ENCODE results near the gene PRRC2B. TPM values are rescaled to one million over a fixed set of nuclear protein-coding genes. Genes with fewer than 3 reads are reported as not detected.
"Not testable (repeated sequence)": the region's sequence is repeated elsewhere in the genome, so short reads cannot be mapped to it uniquely, and the experiment has no call there.

Gene PRRC2B
- total RNA-seq, 1 donor from 2014 or later, result 174 TPM

DNA sequence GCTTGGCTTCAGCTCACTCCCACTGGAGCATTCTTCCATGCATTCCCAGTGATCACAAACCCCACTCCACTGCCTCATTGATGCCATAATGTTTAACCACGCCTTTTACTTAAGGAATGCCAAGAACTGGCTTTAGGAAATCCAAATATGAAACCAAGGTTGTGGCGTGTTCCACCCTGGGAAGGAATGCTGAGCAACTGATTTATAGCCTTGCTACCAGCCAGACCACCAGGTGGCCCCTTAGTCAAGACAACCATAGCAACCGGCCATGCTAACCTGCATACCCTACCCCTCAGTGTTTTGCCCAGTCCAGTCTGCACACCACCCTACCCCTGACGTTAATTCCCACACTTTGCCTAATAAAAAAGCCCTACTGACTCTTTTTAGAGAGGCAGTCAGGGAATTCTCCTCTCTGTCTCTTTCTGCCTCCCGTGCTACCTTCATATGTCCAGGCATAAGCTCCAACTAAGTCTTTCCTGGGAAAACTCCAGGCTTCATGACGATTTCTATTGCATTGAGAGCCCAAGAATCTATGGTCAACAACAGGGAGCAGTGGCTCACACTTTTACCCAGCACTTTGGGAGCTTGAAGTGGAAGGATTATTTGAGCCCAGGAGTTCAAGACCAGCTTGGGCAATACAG, 27.0 kb upstream of the PRRC2B start:
- no peaks in the 10 kb centered on the region for H3K27me3 Mint-ChIP-seq (ENCODE audit: low read depth)
- H3K4me1 Mint-ChIP-seq (ENCODE audit: low read depth), result peaks cover under 1% of the 10 kb centered on the region
- H3K36me3 Mint-ChIP-seq (ENCODE audit: low read depth), result no peaks in the 10 kb centered on the region
- no peak for DNase-seq (ENCODE audit: low spot score)
- H3K4me3 Mint-ChIP-seq (ENCODE audit: low read depth), result no peak overlapping the region
- intact Hi-C loops (cut with micrococcal nuclease), result no loop called here
- H3K9me3 Mint-ChIP-seq, result no peaks in the 10 kb centered on the region
- no peak overlapping the region for H3K27ac Mint-ChIP-seq

DNA sequence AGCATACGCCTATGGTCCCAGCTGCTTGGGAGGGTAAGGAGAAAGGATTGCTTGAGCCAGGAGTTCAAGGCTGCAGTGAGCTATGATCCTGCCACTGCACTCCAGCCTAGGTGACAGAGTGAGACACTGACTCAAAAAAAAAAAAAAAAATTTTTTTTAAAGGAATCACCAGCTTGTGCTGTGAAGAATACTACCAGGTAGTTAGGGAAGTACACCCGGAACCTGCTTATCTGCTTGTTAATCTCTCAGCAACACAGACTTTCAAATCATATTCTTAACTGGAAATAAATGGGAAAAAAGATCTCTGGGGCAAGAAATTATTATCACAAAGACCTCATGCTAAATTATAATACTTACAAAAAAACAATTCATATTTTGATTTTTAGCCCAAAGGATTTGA, 26.4 kb upstream of the PRRC2B start:
- Mint-ChIP-seq H3K9me3 (no peaks in the 10 kb centered on the region), H3K27me3 (ENCODE audit: low read depth) (no peaks in the 10 kb centered on the region), H3K4me1 (ENCODE audit: low read depth) (peaks cover 7% of the 10 kb centered on the region), H3K36me3 (ENCODE audit: low read depth) (no peaks in the 10 kb centered on the region), H3K27ac (no peak overlapping the region), H3K4me3 (ENCODE audit: low read depth) (no peak overlapping the region)
- intact Hi-C loops (cut with micrococcal nuclease), result no loop called here
- DNase-seq (ENCODE audit: low spot score), result no peak

DNA sequence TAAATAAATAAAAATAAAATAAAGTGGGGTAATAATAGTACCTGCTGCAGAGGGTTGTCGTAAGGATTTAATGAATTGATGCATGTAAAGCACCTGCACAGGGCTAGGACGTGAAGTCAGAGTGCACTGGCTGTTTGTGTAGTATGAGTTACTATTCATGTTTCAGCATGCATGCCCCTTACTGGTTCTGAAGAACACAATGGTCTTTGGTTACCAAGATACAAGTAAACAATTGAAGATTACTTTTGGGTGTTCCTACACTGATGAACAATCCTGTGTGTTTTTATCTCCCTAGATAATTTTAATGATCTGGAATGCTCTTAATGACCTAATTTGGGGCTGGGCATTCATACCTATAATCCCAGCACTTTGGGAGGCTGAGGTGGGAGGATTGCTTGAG, 23.2 kb upstream of the PRRC2B start:
- intact Hi-C loops (cut with micrococcal nuclease), result loop anchor here (5.0 kb wide), 1 partner anchor 37 kb away; no protein-coding TSS in a partner anchor
- H3K27me3 Mint-ChIP-seq (ENCODE audit: low read depth), result no peaks in the 10 kb centered on the region
- H3K4me1 Mint-ChIP-seq (ENCODE audit: low read depth), result peaks cover 15% of the 10 kb centered on the region
- no peaks in the 10 kb centered on the region for H3K36me3 Mint-ChIP-seq (ENCODE audit: low read depth)
- no peak overlapping the region for H3K27ac Mint-ChIP-seq
- DNase-seq (ENCODE audit: low spot score), result no peak
- no peak overlapping the region for H3K4me3 Mint-ChIP-seq (ENCODE audit: low read depth)
- no peaks in the 10 kb centered on the region for H3K9me3 Mint-ChIP-seq

DNA sequence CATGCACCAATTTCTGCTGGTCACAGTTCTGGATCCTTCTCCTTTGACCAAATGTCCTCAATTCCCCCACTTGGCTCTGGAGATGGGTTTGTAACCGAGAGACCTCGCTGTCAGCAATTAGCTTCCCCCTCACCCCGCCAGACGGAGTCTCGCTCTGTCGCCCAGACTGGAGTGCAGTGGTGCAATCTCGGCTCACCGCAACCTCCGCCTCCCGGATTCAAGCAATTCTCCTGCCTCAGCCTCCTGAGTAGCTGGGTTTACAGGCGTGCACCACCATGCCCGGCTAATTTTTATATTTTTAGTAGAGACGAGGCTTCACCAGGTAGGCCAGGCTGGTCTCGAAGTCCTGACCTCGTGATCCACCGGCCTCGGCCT, 21.3 kb upstream of the PRRC2B start:
- not testable (repeated sequence) for H3K36me3 Mint-ChIP-seq (ENCODE audit: low read depth); DNase-seq (ENCODE audit: low spot score); H3K9me3 Mint-ChIP-seq; H3K27me3 Mint-ChIP-seq (ENCODE audit: low read depth)
- intact Hi-C loops (cut with micrococcal nuclease), result loop anchor here (5.0 kb wide), 1 partner anchor 35 kb away; no protein-coding TSS in a partner anchor
- H3K27ac Mint-ChIP-seq, result peak overlapping the region; percentile 94
- H3K4me3 Mint-ChIP-seq (ENCODE audit: low read depth), result peak overlapping the region; percentile 93
- H3K4me1 Mint-ChIP-seq (ENCODE audit: low read depth), result peaks cover 15% of the 10 kb centered on the region

DNA sequence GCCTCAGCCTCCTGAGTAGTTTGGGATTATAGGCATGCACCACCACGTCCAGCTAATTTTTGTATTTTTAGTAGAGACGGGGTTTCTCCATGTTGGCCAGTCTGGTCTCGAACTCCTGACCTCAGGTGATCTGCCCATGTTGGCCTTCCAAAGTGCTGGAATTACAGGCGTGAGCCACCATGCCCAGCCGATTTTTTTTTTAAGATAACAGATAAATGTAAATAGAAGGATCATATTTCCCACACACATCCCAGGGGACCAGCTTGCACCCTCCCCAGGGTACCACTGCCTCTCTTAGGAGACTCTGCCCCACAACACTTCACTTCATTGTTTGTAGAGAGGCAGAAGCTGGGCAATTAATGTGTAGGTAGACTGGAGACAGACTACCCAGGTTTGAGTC, 19.2 kb upstream of the PRRC2B start:
- H3K36me3 Mint-ChIP-seq (ENCODE audit: low read depth); H3K9me3 Mint-ChIP-seq; DNase-seq (ENCODE audit: low spot score); H3K27me3 Mint-ChIP-seq (ENCODE audit: low read depth); H3K27ac Mint-ChIP-seq: not testable (repeated sequence)
- Mint-ChIP-seq H3K4me3 (ENCODE audit: low read depth) (peak overlapping the region; percentile 93), H3K4me1 (ENCODE audit: low read depth) (peaks cover 15% of the 10 kb centered on the region)
- intact Hi-C loops (cut with micrococcal nuclease), result loop anchor here (5.0 kb wide), 1 partner anchor 33 kb away; no protein-coding TSS in a partner anchor

DNA sequence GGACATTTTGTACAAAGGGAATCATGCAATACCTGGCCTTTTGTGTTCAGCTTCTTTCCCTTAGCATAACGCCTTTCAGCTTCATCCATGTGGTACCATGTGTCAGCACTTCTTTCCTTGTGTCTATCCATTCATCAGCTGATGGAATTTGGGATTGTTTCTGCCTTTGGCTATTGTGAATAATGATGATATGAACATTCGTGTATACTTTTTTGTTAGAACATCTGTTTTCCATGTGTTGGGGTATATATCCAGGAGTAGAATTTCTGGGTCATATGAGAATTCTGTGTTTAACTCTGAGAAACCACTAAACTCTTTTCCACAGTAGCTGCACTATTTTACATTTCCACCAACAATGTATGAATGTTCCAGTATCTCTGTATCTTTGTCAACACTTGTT, 14.8 kb upstream of the PRRC2B start:
- H3K27ac Mint-ChIP-seq, result no peak overlapping the region
- no peak for DNase-seq (ENCODE audit: low spot score)
- H3K36me3 Mint-ChIP-seq (ENCODE audit: low read depth), result no peaks in the 10 kb centered on the region
- intact Hi-C loops (cut with micrococcal nuclease), result no loop called here
- no peaks in the 10 kb centered on the region for H3K9me3 Mint-ChIP-seq
- H3K27me3 Mint-ChIP-seq (ENCODE audit: low read depth), result no peaks in the 10 kb centered on the region
- peaks cover 5% of the 10 kb centered on the region for H3K4me1 Mint-ChIP-seq (ENCODE audit: low read depth)
- H3K4me3 Mint-ChIP-seq (ENCODE audit: low read depth), result no peak overlapping the region

DNA sequence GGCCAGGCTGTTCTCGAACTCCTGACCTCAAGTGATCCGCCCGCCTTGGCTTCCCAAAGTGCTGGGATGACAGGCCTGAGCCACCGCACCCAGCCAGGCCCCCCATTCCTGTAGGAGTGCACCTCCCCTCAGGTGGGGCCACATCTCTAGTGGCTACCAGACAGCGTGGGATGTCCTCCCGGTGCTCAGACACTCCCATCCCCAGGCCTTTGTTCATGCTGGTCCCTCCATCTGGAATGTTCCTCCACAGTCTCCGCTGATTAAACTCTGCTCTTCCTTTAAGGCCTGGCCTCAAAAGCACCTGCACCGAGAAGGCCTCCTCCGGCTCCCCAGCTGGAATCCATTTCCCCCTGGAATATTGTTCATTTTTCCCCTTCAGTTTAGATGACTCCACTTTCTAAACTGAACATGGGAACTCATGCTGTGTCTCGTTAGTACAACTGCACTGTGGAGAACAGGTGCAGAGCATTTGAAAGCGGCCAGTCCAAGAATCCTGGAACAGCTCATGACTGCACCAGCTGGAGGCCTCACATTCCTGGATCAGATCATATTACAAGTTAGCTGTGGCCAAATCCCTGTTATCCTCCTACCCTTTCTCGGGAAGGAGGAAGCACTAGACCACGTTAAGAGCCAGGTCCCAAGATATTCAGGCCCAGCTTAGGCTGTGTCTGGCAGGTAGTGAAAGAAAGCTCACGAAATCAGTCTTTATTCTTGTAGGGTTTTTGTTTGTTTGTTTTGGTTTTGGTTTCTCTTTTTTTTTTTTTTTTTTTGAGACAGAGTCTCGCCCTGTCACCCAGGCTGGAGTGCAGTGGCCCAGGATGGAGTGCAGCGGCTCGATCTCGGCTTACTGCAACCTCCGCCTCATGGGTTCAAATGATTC, 10.8 kb upstream of the PRRC2B start:
- Mint-ChIP-seq H3K27ac (no peak overlapping the region), H3K4me1 (ENCODE audit: low read depth) (peaks cover 5% of the 10 kb centered on the region), H3K9me3 (no peaks in the 10 kb centered on the region), H3K27me3 (ENCODE audit: low read depth) (no peaks in the 10 kb centered on the region), H3K4me3 (ENCODE audit: low read depth) (no peak overlapping the region), H3K36me3 (ENCODE audit: low read depth) (no peaks in the 10 kb centered on the region)
- intact Hi-C loops (cut with micrococcal nuclease), result no loop called here
- DNase-seq (ENCODE audit: low spot score), result no peak

DNA sequence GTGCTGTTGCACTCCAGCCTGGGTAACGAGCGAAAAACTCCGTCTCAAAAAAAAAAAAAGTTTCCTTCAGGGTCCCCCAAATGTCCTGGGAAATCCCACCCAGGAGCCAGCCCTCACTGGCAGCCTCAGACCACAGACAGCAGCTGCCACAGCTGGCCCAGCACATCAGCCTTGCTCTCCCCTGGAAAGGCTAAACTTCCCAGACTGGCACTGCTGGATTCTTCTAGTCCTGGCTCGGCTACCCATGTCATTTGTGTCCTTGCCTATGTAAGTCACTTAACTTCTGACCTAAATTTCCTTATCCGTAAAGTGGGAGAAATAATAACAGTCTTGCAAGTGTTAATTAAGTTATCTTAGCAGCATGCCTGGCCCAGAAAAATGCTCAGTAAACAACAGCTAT, 8.6 kb upstream of the PRRC2B start:
- H3K9me3 Mint-ChIP-seq, result no peaks in the 10 kb centered on the region
- H3K27me3 Mint-ChIP-seq (ENCODE audit: low read depth), result peaks cover 2% of the 10 kb centered on the region

DNA sequence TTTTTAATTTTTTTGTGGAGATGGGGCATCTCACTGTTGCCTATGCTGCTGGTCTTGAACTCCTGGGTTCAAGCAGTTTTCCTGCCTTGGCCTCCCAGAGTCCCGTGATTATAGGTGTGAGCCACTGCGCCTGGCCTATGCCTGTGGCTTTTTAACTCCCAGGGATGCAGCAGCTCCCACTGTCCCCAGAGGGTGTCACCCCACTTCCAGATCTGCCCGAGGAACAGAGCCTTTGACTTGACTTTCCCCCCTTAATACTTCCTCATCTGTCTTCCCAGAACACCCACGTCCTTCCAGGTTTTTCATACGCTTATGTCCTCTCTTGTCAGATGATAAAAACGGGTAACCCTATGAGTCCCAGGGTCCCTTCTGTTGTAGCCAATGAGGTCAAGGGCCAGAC, 7.6 kb upstream of the PRRC2B start:
- Mint-ChIP-seq H3K4me3 (ENCODE audit: low read depth) (no peak overlapping the region), H3K27ac (no peak overlapping the region), H3K36me3 (ENCODE audit: low read depth) (no peaks in the 10 kb centered on the region), H3K9me3 (no peaks in the 10 kb centered on the region), H3K27me3 (ENCODE audit: low read depth) (peaks cover 3% of the 10 kb centered on the region), H3K4me1 (ENCODE audit: low read depth) (peaks cover 5% of the 10 kb centered on the region)
- intact Hi-C loops (cut with micrococcal nuclease), result no loop called here
- DNase-seq (ENCODE audit: low spot score), result no peak

More for the DNA sequence above, 8.6 kb upstream of the PRRC2B start:
- intact Hi-C loops (cut with micrococcal nuclease), result no loop called here
- no peak for DNase-seq (ENCODE audit: low spot score)
- Mint-ChIP-seq H3K36me3 (ENCODE audit: low read depth) (no peaks in the 10 kb centered on the region), H3K4me1 (ENCODE audit: low read depth) (peaks cover 5% of the 10 kb centered on the region), H3K4me3 (ENCODE audit: low read depth) (no peak overlapping the region), H3K27ac (no peak overlapping the region)

DNA sequence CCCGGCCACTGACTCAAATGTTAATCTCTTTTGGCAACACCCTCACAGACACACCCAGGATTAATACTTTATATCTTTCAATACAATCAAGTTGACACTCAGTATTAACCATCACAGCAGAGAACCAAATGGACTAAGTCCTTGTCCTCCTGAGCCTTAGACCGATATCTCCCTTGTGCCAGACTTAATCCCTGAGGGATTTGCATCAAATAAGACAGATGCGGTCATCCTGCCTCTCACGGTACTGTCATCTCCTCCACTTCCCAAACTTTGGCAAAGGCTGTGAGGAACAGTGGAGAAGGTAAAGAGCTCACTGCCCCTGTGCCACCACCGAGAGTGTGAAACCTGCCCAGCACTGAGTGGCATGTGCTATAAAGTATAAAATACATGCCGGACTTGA, 6.5 kb upstream of the PRRC2B start:
- Mint-ChIP-seq H3K27me3 (ENCODE audit: low read depth) (peaks cover 4% of the 10 kb centered on the region), H3K36me3 (ENCODE audit: low read depth) (no peaks in the 10 kb centered on the region), H3K4me1 (ENCODE audit: low read depth) (peaks cover 5% of the 10 kb centered on the region), H3K27ac (no peak overlapping the region), H3K9me3 (no peaks in the 10 kb centered on the region), H3K4me3 (ENCODE audit: low read depth) (no peak overlapping the region)
- no peak for DNase-seq (ENCODE audit: low spot score)
- intact Hi-C loops (cut with micrococcal nuclease), result no loop called here

DNA sequence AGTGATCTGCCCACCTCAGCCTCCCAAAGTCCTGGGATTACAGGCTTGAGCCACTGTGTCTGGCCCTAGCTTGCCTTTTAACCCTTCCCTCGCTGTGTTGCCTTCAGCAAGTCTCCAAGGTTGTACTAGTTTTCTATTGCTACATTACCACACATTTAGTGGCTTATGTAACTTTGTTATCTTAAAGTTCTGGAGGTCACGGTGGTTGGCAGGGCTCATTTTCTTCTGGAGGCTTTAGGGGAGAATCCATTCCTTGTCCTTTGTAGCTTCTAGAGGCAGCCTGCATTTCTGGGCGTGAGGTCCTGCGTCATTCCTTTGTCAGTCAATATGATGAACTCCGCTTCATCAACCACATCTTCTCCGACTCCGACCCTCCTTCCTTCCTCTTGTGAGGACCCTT, 2.9 kb upstream of the PRRC2B start:
- peaks cover 5% of the 10 kb centered on the region for H3K36me3 Mint-ChIP-seq (ENCODE audit: low read depth)
- no peak for DNase-seq (ENCODE audit: low spot score)
- no peak overlapping the region for H3K4me3 Mint-ChIP-seq (ENCODE audit: low read depth)
- peaks cover 18% of the 10 kb centered on the region for H3K4me1 Mint-ChIP-seq (ENCODE audit: low read depth)
- peaks cover 4% of the 10 kb centered on the region for H3K27me3 Mint-ChIP-seq (ENCODE audit: low read depth)
- H3K9me3 Mint-ChIP-seq, result no peaks in the 10 kb centered on the region
- no peak overlapping the region for H3K27ac Mint-ChIP-seq
- intact Hi-C loops (cut with micrococcal nuclease), result loop anchor here (10.0 kb wide), 1 partner anchor 964 kb away; the partner anchor contains the start of gene SETX

DNA sequence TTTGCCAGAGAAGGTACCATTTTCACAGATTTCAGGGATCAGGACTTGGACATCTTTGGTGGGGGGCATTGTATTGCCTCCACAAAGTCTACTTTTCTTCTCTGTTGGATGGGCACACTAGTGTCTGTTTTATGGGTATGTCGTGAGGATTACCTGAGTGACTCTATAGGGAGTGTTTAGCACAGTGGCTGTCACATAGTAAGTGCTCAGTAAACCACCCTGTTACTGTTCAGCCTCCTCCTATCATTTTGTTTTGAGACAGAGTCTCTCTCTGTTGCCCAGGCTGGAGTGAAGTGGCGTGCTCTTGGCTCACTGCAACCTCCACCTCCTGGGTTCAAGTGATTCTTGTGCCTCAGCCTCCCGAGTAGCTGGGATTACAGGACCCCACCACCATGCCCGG, 2.4 kb upstream of the PRRC2B start:
- peaks cover 4% of the 10 kb centered on the region for H3K27me3 Mint-ChIP-seq (ENCODE audit: low read depth)
- no peak overlapping the region for H3K4me3 Mint-ChIP-seq (ENCODE audit: low read depth)
- DNase-seq (ENCODE audit: low spot score), result no peak
- no peak overlapping the region for H3K27ac Mint-ChIP-seq
- no peaks in the 10 kb centered on the region for H3K9me3 Mint-ChIP-seq
- H3K4me1 Mint-ChIP-seq (ENCODE audit: low read depth), result peaks cover 22% of the 10 kb centered on the region
- H3K36me3 Mint-ChIP-seq (ENCODE audit: low read depth), result peaks cover 7% of the 10 kb centered on the region
- intact Hi-C loops (cut with micrococcal nuclease), result loop anchor here (10.0 kb wide), 1 partner anchor 963 kb away; the partner anchor contains the start of gene SETX
